HEK293 (cell line): ENCODE measurements around the gene TMEM203.

Experiments
- BCL11B ChIP-seq: fragments of 450-650 bp; formaldehyde crosslinking; IDR thresholded peaks from 2 replicates; pipeline ENCODE4 v1.5.1; 2016; ENCODE audit warnings: low read depth, missing biosample characterization, missing genetic modification characterization
- HOXC10 ChIP-seq: sonication (generic); formaldehyde crosslinking; IDR thresholded peaks from 2 replicates; pipeline ENCODE4 v1.8.1; 2023; ENCODE audit warnings: mild to moderate bottlenecking, missing genetic modification reagents
- KLF10 ChIP-seq: fragments of 450-650 bp; IDR thresholded peaks from 2 replicates; pipeline ENCODE4 v1.5.1; 2018; ENCODE audit warnings: missing biosample characterization, mild to moderate bottlenecking, missing genetic modification characterization
- TRIM28 ChIP-seq: IDR thresholded peaks from 2 replicates; pipeline ENCODE4 v1.6.1; 2011; ENCODE audit warnings: low read length, control low read depth, borderline replicate concordance
- YY1 ChIP-seq: fragments of 450-650 bp; formaldehyde crosslinking; IDR thresholded peaks from 2 replicates; pipeline ENCODE4 v1.5.1; 2018; ENCODE audit warnings: missing biosample characterization, missing genetic modification characterization
- ZBTB1 ChIP-seq: fragments of 450-650 bp; formaldehyde crosslinking; IDR thresholded peaks from 2 replicates; pipeline ENCODE4 v1.5.1; 2016; ENCODE audit warnings: missing biosample characterization, missing genetic modification characterization
- ZFP41 ChIP-seq: fragments of 450-650 bp; formaldehyde crosslinking; IDR thresholded peaks from 2 replicates; pipeline ENCODE4 v1.5.1; 2016; ENCODE audit warnings: missing biosample characterization, missing genetic modification characterization, borderline replicate concordance
- ZFP69B ChIP-seq: fragments of 450-650 bp; formaldehyde crosslinking; IDR thresholded peaks from 2 replicates; pipeline ENCODE4 v1.5.1; 2016; ENCODE audit warnings: missing biosample characterization, missing genetic modification characterization
- ZNF157 ChIP-seq: fragments of 450-650 bp; formaldehyde crosslinking; IDR thresholded peaks from 2 replicates; pipeline ENCODE4 v1.5.1; 2016; ENCODE audit warnings: missing biosample characterization, missing genetic modification characterization
- ZNF16 ChIP-seq: fragments of 450-650 bp; formaldehyde crosslinking; IDR thresholded peaks from 2 replicates; pipeline ENCODE4 v1.5.1; 2016; ENCODE audit warnings: low read depth, missing biosample characterization, missing genetic modification characterization
- ZNF174 ChIP-seq: fragments of 450-650 bp; formaldehyde crosslinking; IDR thresholded peaks from 2 replicates; pipeline ENCODE4 v1.5.0; 2017; ENCODE audit warnings: missing biosample characterization, mild to moderate bottlenecking, missing genetic modification characterization
- ZNF211 ChIP-seq: fragments of 450-650 bp; formaldehyde crosslinking; IDR thresholded peaks from 2 replicates; pipeline ENCODE4 v1.5.1; 2016; ENCODE audit warnings: low read depth, missing biosample characterization, missing genetic modification characterization
- ZNF473 ChIP-seq: fragments of 450-650 bp; formaldehyde crosslinking; IDR thresholded peaks from 2 replicates; pipeline ENCODE4 v1.5.1; 2017; ENCODE audit warnings: missing biosample characterization, missing genetic modification characterization
- ZNF530 ChIP-seq: fragments of 450-650 bp; formaldehyde crosslinking; IDR thresholded peaks from 2 replicates; pipeline ENCODE4 v1.5.1; 2016; ENCODE audit warnings: low read depth, missing biosample characterization, missing genetic modification characterization
- ZNF549 ChIP-seq: fragments of 450-650 bp; IDR thresholded peaks from 2 replicates; pipeline ENCODE4 v1.5.1; 2018; ENCODE audit warnings: missing biosample characterization, missing genetic modification characterization, mild to moderate bottlenecking, inconsistent platforms, moderate library complexity
- ZNF555 ChIP-seq: fragments of 450-650 bp; formaldehyde crosslinking; conservative IDR thresholded peaks from 2 replicates; pipeline ENCODE4 v1.5.1; 2017; ENCODE audit warnings: missing biosample characterization, mild to moderate bottlenecking, missing genetic modification characterization, inconsistent platforms
- ZNF585B ChIP-seq: fragments of 450-650 bp; formaldehyde crosslinking; IDR thresholded peaks from 2 replicates; pipeline ENCODE4 v1.5.1; 2016; ENCODE audit warnings: missing biosample characterization, missing genetic modification characterization
- ZNF610 ChIP-seq: fragments of 450-650 bp; formaldehyde crosslinking; IDR thresholded peaks from 2 replicates; pipeline ENCODE4 v1.5.1; 2016; ENCODE audit warnings: missing biosample characterization, missing genetic modification characterization, borderline replicate concordance
- TF ChIP-seq, protein P1 (sequence below): fragments of 450-650 bp; formaldehyde crosslinking; IDR thresholded peaks from 2 replicates; pipeline ENCODE4 v1.5.1; 2016; ENCODE audit warnings: missing biosample characterization, missing genetic modification characterization
- TF ChIP-seq, protein P2 (sequence below): fragments of 450-650 bp; formaldehyde crosslinking; IDR thresholded peaks from 2 replicates; pipeline ENCODE4 v1.5.1; 2017; ENCODE audit warnings: missing biosample characterization, missing genetic modification characterization
- TF ChIP-seq, protein P3 (sequence below): fragments of 450-650 bp; formaldehyde crosslinking; IDR thresholded peaks from 2 replicates; pipeline ENCODE4 v1.5.1; 2016; ENCODE audit warnings: missing biosample characterization, missing genetic modification characterization
- TF ChIP-seq, protein P4 (sequence below): sonication (generic); formaldehyde crosslinking; IDR thresholded peaks from 2 replicates; pipeline ENCODE4 v1.8.1; 2022; ENCODE audit warnings: mild to moderate bottlenecking, moderate library complexity, missing genetic modification reagents
- TF ChIP-seq, protein P5 (sequence below): fragments of 450-650 bp; formaldehyde crosslinking; IDR thresholded peaks from 2 replicates; pipeline ENCODE4 v1.5.1; 2016; ENCODE audit warnings: missing biosample characterization, missing genetic modification characterization, borderline replicate concordance
- TF ChIP-seq, protein P6 (sequence below): fragments of 450-650 bp; formaldehyde crosslinking; IDR thresholded peaks from 2 replicates; pipeline ENCODE4 v1.5.1; 2016; ENCODE audit warnings: missing biosample characterization, missing genetic modification characterization
- TF ChIP-seq, protein P7 (sequence below): fragments of 450-650 bp; formaldehyde crosslinking; IDR thresholded peaks from 2 replicates; pipeline ENCODE4 v1.5.1; 2017; ENCODE audit warnings: missing biosample characterization, missing genetic modification characterization

The TMEM203 gene

DNA sequence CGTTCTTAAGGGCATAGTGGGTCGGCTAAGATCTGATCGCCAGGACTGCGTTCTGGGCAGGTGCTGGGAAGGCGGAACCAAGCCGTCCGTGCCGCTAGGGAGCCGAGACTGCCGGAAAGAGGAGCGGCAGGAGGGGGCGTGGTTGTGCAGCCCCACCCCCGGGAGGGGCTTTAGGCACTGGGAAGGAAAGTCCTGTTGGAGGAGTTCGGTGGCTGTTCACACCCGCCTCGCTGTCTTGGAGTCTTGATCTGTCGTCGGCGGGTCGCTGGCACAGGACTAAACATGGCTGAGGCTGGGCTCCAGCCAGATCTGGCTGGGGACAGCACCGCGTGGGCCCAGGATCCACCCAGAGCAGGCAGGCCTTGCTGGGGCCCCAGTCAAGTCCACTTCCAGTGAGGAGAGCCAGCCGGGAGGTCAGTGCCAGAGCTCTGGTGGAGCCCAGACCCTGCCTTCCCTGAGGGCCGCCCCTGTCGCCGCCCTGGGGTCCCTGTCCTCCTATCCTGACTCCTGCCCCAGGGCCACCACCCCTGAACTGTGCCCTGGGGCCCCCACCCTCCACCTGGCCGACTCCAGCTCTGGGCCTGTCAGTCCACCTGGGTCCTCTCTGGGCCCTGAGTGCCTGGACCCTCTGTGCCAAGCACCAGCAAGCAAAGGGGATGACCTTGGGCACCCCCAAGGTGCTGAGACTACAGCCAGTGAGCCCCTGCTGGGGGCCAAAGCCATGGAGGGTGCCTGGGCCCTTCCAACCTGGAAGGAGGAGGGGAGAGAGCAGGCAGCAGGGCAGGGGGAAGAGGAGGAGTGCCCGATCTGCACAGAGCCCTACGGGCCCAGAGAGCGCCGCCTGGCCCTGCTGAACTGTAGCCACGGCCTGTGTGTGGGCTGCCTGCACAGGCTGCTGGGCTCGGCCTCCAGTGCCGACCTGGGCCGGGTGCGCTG, 12.1 kb upstream of the TMEM203 start (continued):
- no peak for TF ChIP-seq ZNF16 (tag by site-specific recombination)
- no peak for TF ChIP-seq ZNF174 (tag by site-specific recombination)
- no peak for TF ChIP-seq ZBTB1
- no peak for TF ChIP-seq ZFP69B (tag by site-specific recombination)
- TF ChIP-seq, protein P1, sequence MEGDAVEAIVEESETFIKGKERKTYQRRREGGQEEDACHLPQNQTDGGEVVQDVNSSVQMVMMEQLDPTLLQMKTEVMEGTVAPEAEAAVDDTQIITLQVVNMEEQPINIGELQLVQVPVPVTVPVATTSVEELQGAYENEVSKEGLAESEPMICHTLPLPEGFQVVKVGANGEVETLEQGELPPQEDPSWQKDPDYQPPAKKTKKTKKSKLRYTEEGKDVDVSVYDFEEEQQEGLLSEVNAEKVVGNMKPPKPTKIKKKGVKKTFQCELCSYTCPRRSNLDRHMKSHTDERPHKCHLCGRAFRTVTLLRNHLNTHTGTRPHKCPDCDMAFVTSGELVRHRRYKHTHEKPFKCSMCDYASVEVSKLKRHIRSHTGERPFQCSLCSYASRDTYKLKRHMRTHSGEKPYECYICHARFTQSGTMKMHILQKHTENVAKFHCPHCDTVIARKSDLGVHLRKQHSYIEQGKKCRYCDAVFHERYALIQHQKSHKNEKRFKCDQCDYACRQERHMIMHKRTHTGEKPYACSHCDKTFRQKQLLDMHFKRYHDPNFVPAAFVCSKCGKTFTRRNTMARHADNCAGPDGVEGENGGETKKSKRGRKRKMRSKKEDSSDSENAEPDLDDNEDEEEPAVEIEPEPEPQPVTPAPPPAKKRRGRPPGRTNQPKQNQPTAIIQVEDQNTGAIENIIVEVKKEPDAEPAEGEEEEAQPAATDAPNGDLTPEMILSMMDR (tag by site-specific recombination) = peak; percentile 59
- TF ChIP-seq, protein P2, sequence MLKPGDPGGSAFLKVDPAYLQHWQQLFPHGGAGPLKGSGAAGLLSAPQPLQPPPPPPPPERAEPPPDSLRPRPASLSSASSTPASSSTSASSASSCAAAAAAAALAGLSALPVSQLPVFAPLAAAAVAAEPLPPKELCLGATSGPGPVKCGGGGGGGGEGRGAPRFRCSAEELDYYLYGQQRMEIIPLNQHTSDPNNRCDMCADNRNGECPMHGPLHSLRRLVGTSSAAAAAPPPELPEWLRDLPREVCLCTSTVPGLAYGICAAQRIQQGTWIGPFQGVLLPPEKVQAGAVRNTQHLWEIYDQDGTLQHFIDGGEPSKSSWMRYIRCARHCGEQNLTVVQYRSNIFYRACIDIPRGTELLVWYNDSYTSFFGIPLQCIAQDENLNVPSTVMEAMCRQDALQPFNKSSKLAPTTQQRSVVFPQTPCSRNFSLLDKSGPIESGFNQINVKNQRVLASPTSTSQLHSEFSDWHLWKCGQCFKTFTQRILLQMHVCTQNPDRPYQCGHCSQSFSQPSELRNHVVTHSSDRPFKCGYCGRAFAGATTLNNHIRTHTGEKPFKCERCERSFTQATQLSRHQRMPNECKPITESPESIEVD (tag by site-specific recombination) = no peak
- no peak for TF ChIP-seq ZNF473 (tag by site-specific recombination)
- TF ChIP-seq, protein P3, sequence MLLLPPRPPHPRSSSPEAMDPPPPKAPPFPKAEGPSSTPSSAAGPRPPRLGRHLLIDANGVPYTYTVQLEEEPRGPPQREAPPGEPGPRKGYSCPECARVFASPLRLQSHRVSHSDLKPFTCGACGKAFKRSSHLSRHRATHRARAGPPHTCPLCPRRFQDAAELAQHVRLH = no peak
- no peak for TF ChIP-seq TRIM28
- no peak for TF ChIP-seq ZNF157 (tag by site-specific recombination)
- no peak for TF ChIP-seq ZNF211 (tag by site-specific recombination)
- no peak for TF ChIP-seq YY1
- no peak for TF ChIP-seq ZNF555 (tag by site-specific recombination)
- peak; percentile 20; the same call in 1 of the 2 replicates for TF ChIP-seq BCL11B (tag by site-specific recombination)
- TF ChIP-seq HOXC10 (CRISPR knock-in tag) = no peak
- TF ChIP-seq, protein P4, sequence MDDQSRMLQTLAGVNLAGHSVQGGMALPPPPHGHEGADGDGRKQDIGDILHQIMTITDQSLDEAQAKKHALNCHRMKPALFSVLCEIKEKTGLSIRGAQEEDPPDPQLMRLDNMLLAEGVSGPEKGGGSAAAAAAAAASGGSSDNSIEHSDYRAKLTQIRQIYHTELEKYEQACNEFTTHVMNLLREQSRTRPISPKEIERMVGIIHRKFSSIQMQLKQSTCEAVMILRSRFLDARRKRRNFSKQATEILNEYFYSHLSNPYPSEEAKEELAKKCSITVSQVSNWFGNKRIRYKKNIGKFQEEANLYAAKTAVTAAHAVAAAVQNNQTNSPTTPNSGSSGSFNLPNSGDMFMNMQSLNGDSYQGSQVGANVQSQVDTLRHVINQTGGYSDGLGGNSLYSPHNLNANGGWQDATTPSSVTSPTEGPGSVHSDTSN (CRISPR knock-in tag) = no peak
- peak; percentile 98 for TF ChIP-seq ZNF610 (tag by site-specific recombination)
- TF ChIP-seq, protein P5, sequence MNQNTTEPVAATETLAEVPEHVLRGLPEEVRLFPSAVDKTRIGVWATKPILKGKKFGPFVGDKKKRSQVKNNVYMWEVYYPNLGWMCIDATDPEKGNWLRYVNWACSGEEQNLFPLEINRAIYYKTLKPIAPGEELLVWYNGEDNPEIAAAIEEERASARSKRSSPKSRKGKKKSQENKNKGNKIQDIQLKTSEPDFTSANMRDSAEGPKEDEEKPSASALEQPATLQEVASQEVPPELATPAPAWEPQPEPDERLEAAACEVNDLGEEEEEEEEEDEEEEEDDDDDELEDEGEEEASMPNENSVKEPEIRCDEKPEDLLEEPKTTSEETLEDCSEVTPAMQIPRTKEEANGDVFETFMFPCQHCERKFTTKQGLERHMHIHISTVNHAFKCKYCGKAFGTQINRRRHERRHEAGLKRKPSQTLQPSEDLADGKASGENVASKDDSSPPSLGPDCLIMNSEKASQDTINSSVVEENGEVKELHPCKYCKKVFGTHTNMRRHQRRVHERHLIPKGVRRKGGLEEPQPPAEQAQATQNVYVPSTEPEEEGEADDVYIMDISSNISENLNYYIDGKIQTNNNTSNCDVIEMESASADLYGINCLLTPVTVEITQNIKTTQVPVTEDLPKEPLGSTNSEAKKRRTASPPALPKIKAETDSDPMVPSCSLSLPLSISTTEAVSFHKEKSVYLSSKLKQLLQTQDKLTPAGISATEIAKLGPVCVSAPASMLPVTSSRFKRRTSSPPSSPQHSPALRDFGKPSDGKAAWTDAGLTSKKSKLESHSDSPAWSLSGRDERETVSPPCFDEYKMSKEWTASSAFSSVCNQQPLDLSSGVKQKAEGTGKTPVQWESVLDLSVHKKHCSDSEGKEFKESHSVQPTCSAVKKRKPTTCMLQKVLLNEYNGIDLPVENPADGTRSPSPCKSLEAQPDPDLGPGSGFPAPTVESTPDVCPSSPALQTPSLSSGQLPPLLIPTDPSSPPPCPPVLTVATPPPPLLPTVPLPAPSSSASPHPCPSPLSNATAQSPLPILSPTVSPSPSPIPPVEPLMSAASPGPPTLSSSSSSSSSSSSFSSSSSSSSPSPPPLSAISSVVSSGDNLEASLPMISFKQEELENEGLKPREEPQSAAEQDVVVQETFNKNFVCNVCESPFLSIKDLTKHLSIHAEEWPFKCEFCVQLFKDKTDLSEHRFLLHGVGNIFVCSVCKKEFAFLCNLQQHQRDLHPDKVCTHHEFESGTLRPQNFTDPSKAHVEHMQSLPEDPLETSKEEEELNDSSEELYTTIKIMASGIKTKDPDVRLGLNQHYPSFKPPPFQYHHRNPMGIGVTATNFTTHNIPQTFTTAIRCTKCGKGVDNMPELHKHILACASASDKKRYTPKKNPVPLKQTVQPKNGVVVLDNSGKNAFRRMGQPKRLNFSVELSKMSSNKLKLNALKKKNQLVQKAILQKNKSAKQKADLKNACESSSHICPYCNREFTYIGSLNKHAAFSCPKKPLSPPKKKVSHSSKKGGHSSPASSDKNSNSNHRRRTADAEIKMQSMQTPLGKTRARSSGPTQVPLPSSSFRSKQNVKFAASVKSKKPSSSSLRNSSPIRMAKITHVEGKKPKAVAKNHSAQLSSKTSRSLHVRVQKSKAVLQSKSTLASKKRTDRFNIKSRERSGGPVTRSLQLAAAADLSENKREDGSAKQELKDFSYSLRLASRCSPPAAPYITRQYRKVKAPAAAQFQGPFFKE (tag by site-specific recombination) = no peak
- TF ChIP-seq ZNF585B (tag by site-specific recombination) = no peak
- no peak for TF ChIP-seq ZNF530
- TF ChIP-seq, protein P6, sequence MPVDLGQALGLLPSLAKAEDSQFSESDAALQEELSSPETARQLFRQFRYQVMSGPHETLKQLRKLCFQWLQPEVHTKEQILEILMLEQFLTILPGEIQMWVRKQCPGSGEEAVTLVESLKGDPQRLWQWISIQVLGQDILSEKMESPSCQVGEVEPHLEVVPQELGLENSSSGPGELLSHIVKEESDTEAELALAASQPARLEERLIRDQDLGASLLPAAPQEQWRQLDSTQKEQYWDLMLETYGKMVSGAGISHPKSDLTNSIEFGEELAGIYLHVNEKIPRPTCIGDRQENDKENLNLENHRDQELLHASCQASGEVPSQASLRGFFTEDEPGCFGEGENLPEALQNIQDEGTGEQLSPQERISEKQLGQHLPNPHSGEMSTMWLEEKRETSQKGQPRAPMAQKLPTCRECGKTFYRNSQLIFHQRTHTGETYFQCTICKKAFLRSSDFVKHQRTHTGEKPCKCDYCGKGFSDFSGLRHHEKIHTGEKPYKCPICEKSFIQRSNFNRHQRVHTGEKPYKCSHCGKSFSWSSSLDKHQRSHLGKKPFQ = peak; percentile 94
- no peak for TF ChIP-seq ZNF549 (tag by site-specific recombination)
- TF ChIP-seq ZFP41 (tag by site-specific recombination) = no peak
- TF ChIP-seq, protein P7, sequence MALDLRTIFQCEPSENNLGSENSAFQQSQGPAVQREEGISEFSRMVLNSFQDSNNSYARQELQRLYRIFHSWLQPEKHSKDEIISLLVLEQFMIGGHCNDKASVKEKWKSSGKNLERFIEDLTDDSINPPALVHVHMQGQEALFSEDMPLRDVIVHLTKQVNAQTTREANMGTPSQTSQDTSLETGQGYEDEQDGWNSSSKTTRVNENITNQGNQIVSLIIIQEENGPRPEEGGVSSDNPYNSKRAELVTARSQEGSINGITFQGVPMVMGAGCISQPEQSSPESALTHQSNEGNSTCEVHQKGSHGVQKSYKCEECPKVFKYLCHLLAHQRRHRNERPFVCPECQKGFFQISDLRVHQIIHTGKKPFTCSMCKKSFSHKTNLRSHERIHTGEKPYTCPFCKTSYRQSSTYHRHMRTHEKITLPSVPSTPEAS (tag by site-specific recombination) = no peak
- TF ChIP-seq KLF10 = peak; percentile 45; the same call in 1 of the 2 replicates
